ENCODE measurements around the gene GADL1.

GADL1 gene

GRCh38 chr3:30908456-30909037 lies 14.1 kb upstream of the GADL1 start:
- no peak overlapping the region for H3K4me3 ChIP-seq (ENCODE audit: low read length)
- H3K27me3 ChIP-seq (replicated peaks; ENCODE audit: insufficient read depth, low read length): no peaks in the 10 kb centered on the region
- H3K79me2 ChIP-seq (ENCODE audit: low read length): no peaks in the 10 kb centered on the region
- H4K20me1 ChIP-seq (ENCODE audit: insufficient read depth, low read length): no peaks in the 10 kb centered on the region
- DNase-seq: no peak
- no peak overlapping the region for H2AFZ ChIP-seq (ENCODE audit: low read length)
- no peaks in the 10 kb centered on the region for H3K4me1 ChIP-seq (ENCODE audit: low read length)
- H3K9me3 ChIP-seq (replicated peaks; ENCODE audit: insufficient read depth, low read length): no peaks in the 10 kb centered on the region
- no peaks in the 10 kb centered on the region for H3K36me3 ChIP-seq (replicated peaks; ENCODE audit: insufficient read depth, low read length)
- no peaks in the 10 kb centered on the region for H3K9me2 ChIP-seq (replicated peaks; ENCODE audit: insufficient read depth, low read length)
- no peak overlapping the region for H3K9ac ChIP-seq (ENCODE audit: low read length)
- H3K27ac ChIP-seq (ENCODE audit: low read length): no peak overlapping the region
- no peak overlapping the region for H3K4me2 ChIP-seq (ENCODE audit: low read depth, low read length)
- H3F3A ChIP-seq (ENCODE audit: insufficient read depth, low read length): no peaks in the 10 kb centered on the region
- no peak for TF ChIP-seq EZH2phosphoT487 (IDR thresholded peaks at IDR 0.05; ENCODE audit: low read length)
- TF ChIP-seq EZH2 (optimal IDR thresholded peaks at IDR 0.05; ENCODE audit: low read depth, low read length): no peak
- no peak for TF ChIP-seq CTCF (IDR thresholded peaks at IDR 0.05; ENCODE audit: low read length)

- Histone ChIP-seq H3K4me3 (ENCODE audit: low read length) (no peak overlapping the region), H3K9me2 (replicated peaks; ENCODE audit: insufficient read depth, low read length) (no peaks in the 10 kb centered on the region), H3K9me3 (replicated peaks; ENCODE audit: insufficient read depth, low read length) (no peaks in the 10 kb centered on the region), H4K20me1 (ENCODE audit: insufficient read depth, low read length) (no peaks in the 10 kb centered on the region), H2AFZ (ENCODE audit: low read length) (no peak overlapping the region), H3K4me2 (ENCODE audit: low read depth, low read length) (no peak overlapping the region), H3K79me2 (ENCODE audit: low read length) (no peaks in the 10 kb centered on the region), H3K9ac (ENCODE audit: low read length) (no peak overlapping the region), H3K27ac (ENCODE audit: low read length) (no peak overlapping the region), H3K36me3 (replicated peaks; ENCODE audit: insufficient read depth, low read length) (no peaks in the 10 kb centered on the region), H3K27me3 (replicated peaks; ENCODE audit: insufficient read depth, low read length) (no peaks in the 10 kb centered on the region), H3K4me1 (ENCODE audit: low read length) (no peaks in the 10 kb centered on the region), H3F3A (ENCODE audit: insufficient read depth, low read length) (no peaks in the 10 kb centered on the region)
- no peak for DNase-seq
- TF ChIP-seq EZH2phosphoT487 (IDR thresholded peaks at IDR 0.05; ENCODE audit: low read length) (no peak), EZH2 (optimal IDR thresholded peaks at IDR 0.05; ENCODE audit: low read depth, low read length) (no peak), CTCF (IDR thresholded peaks at IDR 0.05; ENCODE audit: low read length) (no peak)
Observed at GRCh38 chr3:30904996-30905395, 10.5 kb upstream of the GADL1 start.

GRCh38 chr3:30895329-30895728 lies 868 bp upstream of the GADL1 start:
- Histone ChIP-seq H2AFZ (ENCODE audit: low read length) (no peak overlapping the region), H3K9me2 (replicated peaks; ENCODE audit: insufficient read depth, low read length) (no peaks in the 10 kb centered on the region), H3K27me3 (replicated peaks; ENCODE audit: insufficient read depth, low read length) (no peaks in the 10 kb centered on the region), H4K20me1 (ENCODE audit: insufficient read depth, low read length) (no peaks in the 10 kb centered on the region), H3F3A (ENCODE audit: insufficient read depth, low read length) (no peaks in the 10 kb centered on the region), H3K4me2 (ENCODE audit: low read depth, low read length) (no peak overlapping the region), H3K4me1 (ENCODE audit: low read length) (no peaks in the 10 kb centered on the region), H3K9ac (ENCODE audit: low read length) (no peak overlapping the region), H3K4me3 (ENCODE audit: low read length) (no peak overlapping the region), H3K36me3 (replicated peaks; ENCODE audit: insufficient read depth, low read length) (no peaks in the 10 kb centered on the region), H3K9me3 (replicated peaks; ENCODE audit: insufficient read depth, low read length) (no peaks in the 10 kb centered on the region), H3K79me2 (ENCODE audit: low read length) (no peaks in the 10 kb centered on the region), H3K27ac (ENCODE audit: low read length) (no peak overlapping the region)
- TF ChIP-seq EZH2phosphoT487 (IDR thresholded peaks at IDR 0.05; ENCODE audit: low read length) (no peak), CTCF (IDR thresholded peaks at IDR 0.05; ENCODE audit: low read length) (no peak), EZH2 (optimal IDR thresholded peaks at IDR 0.05; ENCODE audit: low read depth, low read length) (no peak)
- DNase-seq: no peak
